Measurements from ENCODE around the gene LRCH3. TPM values are rescaled to one million over a fixed set of nuclear protein-coding genes. Genes with fewer than 3 reads are reported as not detected.

LRCH3 gene
- total RNA-seq, 1 experiment from 2014 or later = 63.6 TPM

GRCh38 chr3:197833930-197834715 lies 43.1 kb downstream of the LRCH3 start:
- Mint-ChIP-seq H3K9me3 (no peaks in the 10 kb centered on the region), H3K27me3 (ENCODE audit: low read depth) (no peaks in the 10 kb centered on the region), H3K27ac (no peak overlapping the region; the same call in 1 of the 2 replicates), H3K4me1 (no peaks in the 10 kb centered on the region), H3K36me3 (peaks cover 54% of the 10 kb centered on the region), H3K4me3 (no peak overlapping the region)
- POLR2A ChIA-PET = no interaction called here
- ATAC-seq (no peak), DNase-seq (ENCODE audit: low spot score) (no peak)
- CTCF ChIA-PET = no interaction called here
- TF ChIP-seq ZNF232 (CRISPR knock-in tag; IDR thresholded peaks at IDR 0.05) (no peak), PREB (CRISPR knock-in tag; IDR thresholded peaks at IDR 0.05; ENCODE audit: borderline replicate concordance) (no peak), GRHL2 (CRISPR knock-in tag; IDR thresholded peaks at IDR 0.05; ENCODE audit: insufficient replicate concordance, severe bottlenecking) (no peak), SP1 (CRISPR knock-in tag; conservative IDR thresholded peaks at IDR 0.05) (no peak), RORB (CRISPR knock-in tag; IDR thresholded peaks at IDR 0.05) (no peak), HMGXB4 (CRISPR knock-in tag; IDR thresholded peaks at IDR 0.05) (no peak), NR1H2 (CRISPR knock-in tag; IDR thresholded peaks at IDR 0.05) (no peak), MXD4 (CRISPR knock-in tag; IDR thresholded peaks at IDR 0.05; ENCODE audit: borderline replicate concordance) (no peak), ZNF263 (CRISPR knock-in tag; IDR thresholded peaks at IDR 0.05; ENCODE audit: low read depth) (no peak), ZNF532 (CRISPR knock-in tag; IDR thresholded peaks at IDR 0.05; ENCODE audit: borderline replicate concordance) (no peak), ZNF396 (CRISPR knock-in tag; IDR thresholded peaks at IDR 0.05; ENCODE audit: borderline replicate concordance) (no peak), SMAD3 (CRISPR knock-in tag; IDR thresholded peaks at IDR 0.05; ENCODE audit: borderline replicate concordance) (no peak), TEAD1 (CRISPR knock-in tag; IDR thresholded peaks at IDR 0.05) (no peak), PRRX2 (CRISPR knock-in tag; IDR thresholded peaks at IDR 0.05) (no peak), GABPB1 (CRISPR knock-in tag; IDR thresholded peaks at IDR 0.05) (no peak), FOXP4 (CRISPR knock-in tag; IDR thresholded peaks at IDR 0.05) (no peak)

GRCh38 chr3:197835509-197835908 lies 44.5 kb downstream of the LRCH3 start:
- Mint-ChIP-seq H3K4me1 (no peaks in the 10 kb centered on the region), H3K27ac (no peak overlapping the region), H3K9me3 (no peaks in the 10 kb centered on the region), H3K27me3 (ENCODE audit: low read depth) (no peaks in the 10 kb centered on the region), H3K4me3 (no peak overlapping the region), H3K36me3 (peaks cover 52% of the 10 kb centered on the region)
- ATAC-seq (no peak), DNase-seq (ENCODE audit: low spot score) (no peak)
- ChIA-PET CTCF (no interaction called here), POLR2A (no interaction called here)
- TF ChIP-seq AR (CRISPR knock-in tag; IDR thresholded peaks at IDR 0.05) (no peak), PREB (CRISPR knock-in tag; IDR thresholded peaks at IDR 0.05; ENCODE audit: borderline replicate concordance) (no peak), ZSCAN18 (CRISPR knock-in tag; IDR thresholded peaks at IDR 0.05) (no peak), ZNF416 (CRISPR knock-in tag; IDR thresholded peaks at IDR 0.05) (no peak), FOXP1 (CRISPR knock-in tag; IDR thresholded peaks at IDR 0.05; ENCODE audit: borderline replicate concordance) (no peak)

Measured in WTC11 (cell line).